Dermis blood vessel endothelial cell (primary cell): ENCODE results near the gene PIK3CD. TPM values are rescaled to one million over a fixed set of nuclear protein-coding genes. Genes with fewer than 3 reads are reported as not detected.

Experiments
- DNase-seq: peaks from one replicate; pipeline ENCODE4 v3.0.0; 2010
- total RNA-seq: library from RNA; depleted of rRNA; stranded (reverse); fragments of >200 nt; gene quantifications from 2 replicates; pipeline ENCODE4 v1.2.3, GENCODE V29; 2014

The PIK3CD gene
- total RNA-seq, 1 donor from 2014 or later, result 4.1 TPM

DNA sequence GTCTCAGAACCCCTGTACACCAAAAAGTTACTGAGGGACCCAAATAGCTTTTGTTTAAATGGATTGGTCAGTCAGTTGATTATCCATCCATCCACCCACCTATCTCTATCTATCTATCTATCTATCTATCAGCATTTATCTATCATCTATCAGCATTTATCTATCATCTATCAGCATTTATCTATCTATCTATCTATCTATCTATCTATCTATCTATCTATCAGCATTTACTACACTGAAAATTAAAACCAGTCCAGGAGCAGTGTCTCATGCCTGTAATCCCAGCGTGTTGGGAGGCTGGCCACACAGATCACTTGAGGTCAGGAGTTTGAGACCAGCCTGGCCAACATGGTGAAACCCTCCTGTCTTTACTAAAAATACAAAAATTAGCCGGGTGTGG lies 125.2 kb downstream of the PIK3CD start:
- no peak for DNase-seq

Other genes with a start within 250 kb of the PIK3CD start
- 5.4 and 6.3 TPM in 2 replicates for gene SLC25A33, start 112.3 kb upstream of the PIK3CD start, total RNA-seq
- gene TMEM201, start 62.8 kb upstream of the PIK3CD start, total RNA-seq, result 5.8 and 10.3 TPM in 2 replicates
- gene CLSTN1, start 172.2 kb downstream of the PIK3CD start, total RNA-seq, result 72.0 and 110 TPM in 2 replicates